Stomach smooth muscle (tissue), 2 donors: ENCODE results near the gene RFX3.

ENCODE experiments used
- H3K27ac ChIP-seq: one replicate; pipeline ENCODE4 v1.7.0; 2013; ENCODE audit warnings: mild to moderate bottlenecking, low read length, inconsistent platforms
- H3K27me3 ChIP-seq, 2 donors: one replicate each; pipeline ENCODE4 v1.7.0; 2013; ENCODE audit warnings: low read length in 2 of 2; ENCODE audit not compliant: insufficient read depth in 2 of 2, control insufficient read depth in 1 of 2
- H3K36me3 ChIP-seq, 2 donors: one replicate each; pipeline ENCODE4 v1.7.0; 2013; ENCODE audit warnings: low read length in 2 of 2; ENCODE audit not compliant: control insufficient read depth in 2 of 2, insufficient read depth in 2 of 2
- H3K4me1 ChIP-seq: one replicate; pipeline ENCODE4 v1.7.0; 2013; ENCODE audit warnings: low read length; ENCODE audit not compliant: control insufficient read depth, insufficient read depth
- H3K4me3 ChIP-seq, 2 donors: one replicate each; pipeline ENCODE4 v1.7.0; 2013; ENCODE audit warnings: low read length in 2 of 2
- H3K9ac ChIP-seq, 2 donors: one replicate each; pipeline ENCODE4 v1.7.0; 2013; ENCODE audit warnings: low read length in 2 of 2, mild to moderate bottlenecking in 1 of 2
- H3K9me3 ChIP-seq, 2 donors: one replicate each; pipeline ENCODE4 v1.7.0; 2013; ENCODE audit warnings: low read length in 2 of 2; ENCODE audit not compliant: control insufficient read depth in 2 of 2
- donor health status: healthy.
- donor health status: Pancreatic carcinoma.

The RFX3 gene

DNA sequence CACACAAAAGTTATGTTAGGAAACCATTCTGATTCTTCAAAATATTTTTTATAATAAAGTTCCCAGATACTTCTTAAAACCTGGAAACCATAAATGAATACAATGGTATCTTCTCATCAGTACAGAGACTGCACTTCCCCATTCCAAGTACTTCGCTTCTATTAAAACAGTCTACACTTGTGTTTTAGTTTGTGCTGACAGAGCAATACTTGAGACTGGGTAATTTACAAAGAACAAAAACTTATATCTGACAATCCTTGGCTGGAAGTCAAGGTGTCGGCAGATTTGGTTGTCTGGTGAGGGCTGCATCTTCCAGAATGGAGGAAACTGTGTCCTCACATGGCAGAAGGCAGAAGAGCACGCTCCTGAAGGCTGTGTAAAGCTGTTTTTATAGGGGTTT is 70.1 kb downstream of the RFX3 start:
- H3K36me3 ChIP-seq: no peaks in the 10 kb centered on the region
- no peak overlapping the region for H3K27ac ChIP-seq
- no peak overlapping the region for H3K9ac ChIP-seq

GRCh38 chr9:3455094-3455493 is 70.7 kb downstream of the RFX3 start:
- Histone ChIP-seq H3K27ac (no peak overlapping the region), H3K9ac (no peak overlapping the region), H3K27me3 (no peaks in the 10 kb centered on the region), H3K36me3 (no peaks in the 10 kb centered on the region), H3K9me3 (no peaks in the 10 kb centered on the region), H3K4me1 (no peaks in the 10 kb centered on the region), H3K4me3 (no peak overlapping the region)

More for the DNA sequence above, 70.1 kb downstream of the RFX3 start:
- H3K4me1 ChIP-seq: no peaks in the 10 kb centered on the region
- H3K27me3 ChIP-seq: no peaks in the 10 kb centered on the region
- H3K4me3 ChIP-seq: no peak overlapping the region
- H3K9me3 ChIP-seq: no peaks in the 10 kb centered on the region

DNA sequence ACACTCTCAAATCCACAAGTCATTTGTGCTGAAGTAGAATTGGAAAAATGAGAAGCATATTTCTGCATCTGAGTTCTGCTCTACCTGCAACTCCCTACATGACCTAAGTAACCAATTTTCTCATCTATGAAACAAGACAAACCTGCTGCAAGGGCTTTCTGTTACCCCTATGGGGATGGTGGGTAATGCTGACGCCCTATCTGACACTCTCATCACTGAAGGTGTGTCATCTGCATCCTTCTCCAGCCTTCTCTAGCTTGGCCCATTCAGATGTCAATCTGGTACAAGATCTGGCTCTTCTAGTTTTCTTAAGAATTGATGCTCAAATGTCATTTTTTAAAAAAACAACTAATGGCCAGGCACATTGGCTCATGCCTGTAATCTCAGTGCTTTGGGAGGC is 73.8 kb downstream of the RFX3 start:
- Histone ChIP-seq H3K4me3 (no peak overlapping the region), H3K9me3 (no peaks in the 10 kb centered on the region), H3K27ac (no peak overlapping the region), H3K9ac (no peak overlapping the region), H3K27me3 (no peaks in the 10 kb centered on the region), H3K36me3 (no peaks in the 10 kb centered on the region), H3K4me1 (no peaks in the 10 kb centered on the region)

GRCh38 chr9:3447788-3448187 is 78.0 kb downstream of the RFX3 start:
- H3K27me3 ChIP-seq: no peaks in the 10 kb centered on the region
- H3K27ac ChIP-seq: no peak overlapping the region
- H3K4me1 ChIP-seq: no peaks in the 10 kb centered on the region
- H3K9ac ChIP-seq: no peak overlapping the region
- no peaks in the 10 kb centered on the region for H3K9me3 ChIP-seq
- H3K4me3 ChIP-seq: no peak overlapping the region
- H3K36me3 ChIP-seq: no peaks in the 10 kb centered on the region

GRCh38 chr9:3447143-3447542 is 78.7 kb downstream of the RFX3 start:
- H3K9me3 ChIP-seq: no peaks in the 10 kb centered on the region
- H3K27me3 ChIP-seq: no peaks in the 10 kb centered on the region
- H3K4me3 ChIP-seq: no peak overlapping the region
- H3K4me1 ChIP-seq: no peaks in the 10 kb centered on the region
- no peak overlapping the region for H3K9ac ChIP-seq
- no peak overlapping the region for H3K27ac ChIP-seq
- H3K36me3 ChIP-seq: no peaks in the 10 kb centered on the region

- Histone ChIP-seq H3K36me3 (no peaks in the 10 kb centered on the region), H3K9ac (no peak overlapping the region), H3K9me3 (no peaks in the 10 kb centered on the region), H3K27ac (no peak overlapping the region), H3K4me1 (no peaks in the 10 kb centered on the region), H3K27me3 (no peaks in the 10 kb centered on the region), H3K4me3 (no peak overlapping the region)
These were observed 79.5 kb downstream of the RFX3 start for GRCh38 chr9:3446313-3446712.

DNA sequence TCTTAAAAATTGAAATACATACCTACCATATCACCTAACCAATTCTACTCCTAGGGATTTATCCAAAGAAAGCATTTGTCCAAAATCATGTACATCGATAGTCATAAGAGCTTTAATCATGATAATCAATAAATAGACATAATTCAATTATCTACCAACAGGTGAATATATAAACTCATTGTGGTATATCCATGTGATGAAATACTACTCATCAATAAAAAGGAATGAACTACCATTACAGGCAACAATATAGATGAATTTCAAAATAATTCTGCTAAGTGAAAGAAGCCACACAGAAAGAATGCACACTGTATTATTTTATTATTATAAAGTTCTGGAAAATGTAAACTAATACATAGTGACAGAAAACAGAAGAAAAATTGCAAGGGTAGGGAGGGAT is 81.8 kb downstream of the RFX3 start:
- Histone ChIP-seq H3K9ac (no peak overlapping the region), H3K36me3 (no peaks in the 10 kb centered on the region), H3K27me3 (no peaks in the 10 kb centered on the region), H3K4me3 (no peak overlapping the region), H3K9me3 (no peaks in the 10 kb centered on the region), H3K27ac (no peak overlapping the region), H3K4me1 (no peaks in the 10 kb centered on the region)

- Histone ChIP-seq H3K4me1 (no peaks in the 10 kb centered on the region), H3K27ac (no peak overlapping the region), H3K36me3 (no peaks in the 10 kb centered on the region), H3K27me3 (no peaks in the 10 kb centered on the region), H3K9me3 (no peaks in the 10 kb centered on the region), H3K9ac (no peak overlapping the region), H3K4me3 (no peak overlapping the region)
These were observed 84.5 kb downstream of the RFX3 start for GRCh38 chr9:3441197-3441816.

GRCh38 chr9:3436629-3437420 is 89.0 kb downstream of the RFX3 start:
- H3K4me1 ChIP-seq: no peaks in the 10 kb centered on the region
- no peak overlapping the region for H3K27ac ChIP-seq
- H3K36me3 ChIP-seq: no peaks in the 10 kb centered on the region

GRCh38 chr9:3435732-3436131 is 90.1 kb downstream of the RFX3 start:
- no peaks in the 10 kb centered on the region for H3K4me1 ChIP-seq
- no peak overlapping the region for H3K9ac ChIP-seq
- H3K27ac ChIP-seq: no peak overlapping the region
- H3K4me3 ChIP-seq: no peak overlapping the region
- H3K27me3 ChIP-seq: no peaks in the 10 kb centered on the region
- no peaks in the 10 kb centered on the region for H3K9me3 ChIP-seq
- H3K36me3 ChIP-seq: no peaks in the 10 kb centered on the region

More at GRCh38 chr9:3436629-3437420, 89.0 kb downstream of the RFX3 start:
- Histone ChIP-seq H3K27me3 (no peaks in the 10 kb centered on the region), H3K4me3 (no peak overlapping the region), H3K9me3 (no peaks in the 10 kb centered on the region), H3K9ac (no peak overlapping the region)

- Histone ChIP-seq H3K9ac (no peak overlapping the region), H3K4me3 (no peak overlapping the region), H3K4me1 (no peaks in the 10 kb centered on the region), H3K36me3 (no peaks in the 10 kb centered on the region), H3K27me3 (no peaks in the 10 kb centered on the region), H3K27ac (no peak overlapping the region), H3K9me3 (no peaks in the 10 kb centered on the region)
These were observed 91.2 kb downstream of the RFX3 start for GRCh38 chr9:3434594-3434993.
